Esophagus squamous epithelium (tissue), 5 donors: ENCODE results near the gene TANGO6. TPM values are rescaled to one million over a fixed set of nuclear protein-coding genes. Genes with fewer than 3 reads are reported as not detected.
"Not testable (repeated sequence)": the region's sequence is repeated elsewhere in the genome, so short reads cannot be mapped to it uniquely, and the experiment has no call there.

Experiments used
- DNase-seq: peaks from one replicate; lab custom pipeline; 2025; lab: John Stamatoyannopoulos, UW
- H3K27ac ChIP-seq, 4 donors: fragments of 200-600 bp; sonication (generic); one replicate each; pipeline ENCODE4 v1.5.1; 2016 to 2019; ENCODE audit warnings: mild to moderate bottlenecking in 1 of 4
- H3K27me3 ChIP-seq, 4 donors: fragments of 200-600 bp; sonication (generic); 1 replicate in 3 of 4; 2 replicates in 1 of 4; pipeline versions ENCODE4 v1.5.1 to v1.6.0; 2017 to 2021; ENCODE audit warnings: antibody characterized with exemption in 1 of 4
- H3K36me3 ChIP-seq, 3 donors: fragments of 200-600 bp; sonication (generic); one replicate each; pipeline ENCODE4 v1.5.1; 2016 to 2019
- H3K4me1 ChIP-seq, 3 donors: fragments of 200-600 bp; sonication (generic); one replicate each; pipeline ENCODE4 v1.5.1; 2017 to 2019
- H3K4me3 ChIP-seq, 4 donors: fragments of 200-600 bp; sonication (generic); 1 replicate in 3 of 4; 2 replicates in 1 of 4; pipeline ENCODE4 v1.5.1; 2016 to 2019; ENCODE audit warnings: mild to moderate bottlenecking in 2 of 4, moderate library complexity in 1 of 4
- H3K9me3 ChIP-seq, 3 donors: fragments of 200-600 bp; sonication (generic); one replicate each; pipeline ENCODE4 v1.5.1; 2016 to 2019
- POLR2A ChIP-seq, 4 donors: fragments of 450-650 bp; IDR thresholded peaks; one replicate each; pipeline ENCODE4 v1.6.1; 2017; ENCODE audit warnings: antibody characterized with exemption in 4 of 4, mild to moderate bottlenecking in 4 of 4, moderate library complexity in 3 of 4
- WGBS, 2 donors: methylation state at CpG; one replicate each; pipeline ENCODE4 v1.1.5; 2018; 5-methylcytosine and 5-hydroxymethylcytosine counted together
- intact Hi-C: fragments of 100-400 bp; cut with DNase I; formaldehyde crosslinking; loops from one replicate; pipeline ENCODE4 v1.15.0; 2022
- total RNA-seq, 4 donors: library from RNA; depleted of rRNA; stranded (reverse); fragments of >200 nt; gene quantifications; one replicate each; pipeline ENCODE4 v1.1.0, GENCODE V29; 2016
- TF ChIP-seq, protein P1 (sequence below), 6 experiments: fragments of 450-650 bp in 4 of 6; fragments of 200-600 bp in 2 of 6; sonication (generic) in 2 of 6; IDR thresholded peaks; one replicate each; pipeline ENCODE4 v1.5.1; 2016 to 2019; ENCODE audit warnings: antibody characterized with exemption in 6 of 6, mild to moderate bottlenecking in 4 of 6, moderate library complexity in 4 of 6
- donor health status: DM: yes; HTN: yes; CAD: no.

Gene TANGO6
- total RNA-seq, 4 donors from 2014 or later, result 5.5 to 15.8 (median 10.1) TPM

DNA sequence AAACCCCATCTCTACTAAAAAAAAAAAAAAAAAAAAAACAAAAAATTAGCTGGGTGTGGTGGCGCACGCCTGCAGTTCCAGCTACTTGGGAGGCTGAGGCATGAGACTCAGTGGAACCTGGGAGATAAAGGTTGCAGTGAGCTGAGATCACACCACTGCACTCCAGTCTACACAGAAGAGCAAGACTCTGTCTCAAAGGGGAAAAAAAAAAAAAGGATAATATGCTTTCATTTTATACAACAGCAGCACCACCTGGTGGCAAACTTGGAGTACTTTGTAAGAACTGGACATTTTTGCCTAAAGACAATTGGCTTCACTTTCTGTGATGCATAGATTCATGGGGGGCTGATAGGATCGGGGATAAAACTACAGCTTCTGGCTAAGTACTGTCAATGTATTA, 280.6 kb downstream of the TANGO6 start:
- intact Hi-C loops, result loop anchor here (5.0 to 10.0 kb wide), 2 partner anchors 222 to 419 kb away; no protein-coding TSS in a partner anchor
- TF ChIP-seq POLR2A (IDR thresholded peaks at IDR 0.05), result no peak
- TF ChIP-seq, protein P1, sequence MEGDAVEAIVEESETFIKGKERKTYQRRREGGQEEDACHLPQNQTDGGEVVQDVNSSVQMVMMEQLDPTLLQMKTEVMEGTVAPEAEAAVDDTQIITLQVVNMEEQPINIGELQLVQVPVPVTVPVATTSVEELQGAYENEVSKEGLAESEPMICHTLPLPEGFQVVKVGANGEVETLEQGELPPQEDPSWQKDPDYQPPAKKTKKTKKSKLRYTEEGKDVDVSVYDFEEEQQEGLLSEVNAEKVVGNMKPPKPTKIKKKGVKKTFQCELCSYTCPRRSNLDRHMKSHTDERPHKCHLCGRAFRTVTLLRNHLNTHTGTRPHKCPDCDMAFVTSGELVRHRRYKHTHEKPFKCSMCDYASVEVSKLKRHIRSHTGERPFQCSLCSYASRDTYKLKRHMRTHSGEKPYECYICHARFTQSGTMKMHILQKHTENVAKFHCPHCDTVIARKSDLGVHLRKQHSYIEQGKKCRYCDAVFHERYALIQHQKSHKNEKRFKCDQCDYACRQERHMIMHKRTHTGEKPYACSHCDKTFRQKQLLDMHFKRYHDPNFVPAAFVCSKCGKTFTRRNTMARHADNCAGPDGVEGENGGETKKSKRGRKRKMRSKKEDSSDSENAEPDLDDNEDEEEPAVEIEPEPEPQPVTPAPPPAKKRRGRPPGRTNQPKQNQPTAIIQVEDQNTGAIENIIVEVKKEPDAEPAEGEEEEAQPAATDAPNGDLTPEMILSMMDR (IDR thresholded peaks at IDR 0.05), result peak; percentile 45 to 80 (median 68)
- H3K27me3 ChIP-seq, result no peaks in the 10 kb centered on the region
- H3K9me3 ChIP-seq, result no peaks in the 10 kb centered on the region
- no peak overlapping the region for H3K27ac ChIP-seq
- H3K36me3 ChIP-seq, result peaks cover 0 to 52% (median 8%) of the 10 kb centered on the region in 3 donors
- 73 to 80% methylated on average over 3 of the region's 3 CpGs for WGBS, 2 donors
- H3K4me3 ChIP-seq, result no peak overlapping the region
- peaks cover 0 to 25% (median 4%) of the 10 kb centered on the region in 3 donors for H3K4me1 ChIP-seq
- DNase-seq, result no peak

DNA sequence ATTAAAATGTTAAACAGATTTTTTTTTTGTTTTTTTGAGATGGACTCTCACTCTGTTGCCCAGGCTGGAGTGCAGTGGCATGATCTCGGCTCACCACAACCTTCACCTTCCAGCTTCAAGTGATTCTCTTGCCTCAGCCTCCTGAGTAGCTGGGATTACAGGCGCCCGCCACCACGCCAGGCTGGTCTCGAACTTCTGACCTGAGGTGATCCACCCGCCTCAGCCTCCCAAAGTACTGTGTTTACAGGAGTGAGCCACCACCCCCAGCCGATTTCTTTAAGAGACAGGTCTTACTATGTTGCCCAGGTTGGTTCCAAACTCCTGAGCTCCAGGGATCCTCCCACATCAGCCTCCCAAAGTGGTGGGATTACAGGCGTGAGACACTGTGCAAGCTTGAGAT, 281.1 kb downstream of the TANGO6 start:
- H3K9me3 ChIP-seq, H3K4me3 ChIP-seq, H3K27ac ChIP-seq, H3K27me3 ChIP-seq, DNase-seq: not testable (repeated sequence)
- H3K4me1 ChIP-seq, result peaks cover 0 to 23% (median 4%) of the 10 kb centered on the region in 3 donors
- peaks cover 0 to 49% (median 8%) of the 10 kb centered on the region in 3 donors for H3K36me3 ChIP-seq
- WGBS, 2 donors, result 86 to 87% methylated on average over 8 of the region's 8 CpGs
- intact Hi-C loops, result loop anchor here (5.0 to 10.0 kb wide), 2 partner anchors 222 to 420 kb away; no protein-coding TSS in a partner anchor

DNA sequence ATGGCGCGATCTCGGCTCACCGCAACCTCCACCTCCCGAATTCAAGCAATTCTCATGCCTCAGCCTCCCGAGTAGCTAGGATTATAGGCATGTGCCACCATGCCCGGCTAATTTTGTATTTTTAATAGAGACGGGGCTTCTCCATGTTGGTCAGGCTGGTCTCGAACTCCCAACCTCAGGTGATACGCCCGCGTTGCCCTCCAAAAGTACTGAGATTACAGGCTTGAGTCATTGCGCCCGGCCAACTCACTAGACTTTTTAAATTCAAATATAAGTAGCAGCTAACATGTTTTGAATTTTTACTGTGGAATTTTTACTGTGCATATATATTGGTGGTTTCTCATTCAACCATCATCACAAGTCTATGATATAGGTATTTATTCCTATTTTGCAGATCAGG, 281.6 kb downstream of the TANGO6 start:
- not testable (repeated sequence) for DNase-seq
- intact Hi-C loops, result loop anchor here (5.0 to 10.0 kb wide), 3 partner anchors 223 to 420 kb away; no protein-coding TSS in a partner anchor

GRCh38 chr16:69126221-69126620, 282.9 kb downstream of the TANGO6 start:
- H3K4me3 ChIP-seq, result no peak overlapping the region
- no peaks in the 10 kb centered on the region for H3K27me3 ChIP-seq
- WGBS, 2 donors, result 76 to 90% methylated on average over 3 of the region's 3 CpGs
- H3K9me3 ChIP-seq, result no peaks in the 10 kb centered on the region
- H3K4me1 ChIP-seq, result peaks cover 4 to 36% (median 4%) of the 10 kb centered on the region in 3 donors
- TF ChIP-seq, protein P1 (IDR thresholded peaks at IDR 0.05), result no peak
- no peak for TF ChIP-seq POLR2A (IDR thresholded peaks at IDR 0.05)
- no peak for DNase-seq
- no peak overlapping the region for H3K27ac ChIP-seq
- peaks cover 0 to 31% (median 0%) of the 10 kb centered on the region in 3 donors for H3K36me3 ChIP-seq
- intact Hi-C loops, result loop anchor here (5.0 to 10.0 kb wide), 2 partner anchors 279 to 421 kb away; no protein-coding TSS in a partner anchor

More for the DNA sequence above, 281.6 kb downstream of the TANGO6 start:
- not testable (repeated sequence) for H3K9me3 ChIP-seq, H3K27ac ChIP-seq, H3K4me3 ChIP-seq, H3K27me3 ChIP-seq
- Histone ChIP-seq H3K4me1 (peaks cover 0 to 24% (median 4%) of the 10 kb centered on the region in 3 donors), H3K36me3 (peaks cover 0 to 44% (median 3%) of the 10 kb centered on the region in 3 donors)
- 90 to 91% methylated on average over 14 of the region's 14 CpGs for WGBS, 2 donors

DNA sequence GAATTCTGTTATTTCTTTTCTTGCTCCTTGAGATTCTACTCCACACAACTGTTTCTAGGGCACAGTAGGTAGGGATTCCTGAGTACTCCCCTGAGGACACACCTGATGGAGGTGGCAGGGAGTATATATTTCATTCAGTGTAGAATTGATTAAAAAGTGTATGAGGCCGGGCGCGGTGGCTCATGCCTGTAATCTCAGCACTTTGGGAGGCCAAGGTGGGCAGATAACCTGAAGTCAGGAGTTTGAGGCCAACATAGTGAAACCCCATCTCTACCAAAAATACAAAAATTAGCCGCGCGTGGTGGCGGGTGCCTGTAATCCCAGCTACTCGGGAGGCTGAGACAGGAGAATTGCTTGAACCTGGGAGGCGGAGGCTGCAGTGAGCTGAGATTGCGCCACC, 283.5 kb downstream of the TANGO6 start:
- peaks cover 0 to 26% (median 0%) of the 10 kb centered on the region in 3 donors for H3K36me3 ChIP-seq

DNA sequence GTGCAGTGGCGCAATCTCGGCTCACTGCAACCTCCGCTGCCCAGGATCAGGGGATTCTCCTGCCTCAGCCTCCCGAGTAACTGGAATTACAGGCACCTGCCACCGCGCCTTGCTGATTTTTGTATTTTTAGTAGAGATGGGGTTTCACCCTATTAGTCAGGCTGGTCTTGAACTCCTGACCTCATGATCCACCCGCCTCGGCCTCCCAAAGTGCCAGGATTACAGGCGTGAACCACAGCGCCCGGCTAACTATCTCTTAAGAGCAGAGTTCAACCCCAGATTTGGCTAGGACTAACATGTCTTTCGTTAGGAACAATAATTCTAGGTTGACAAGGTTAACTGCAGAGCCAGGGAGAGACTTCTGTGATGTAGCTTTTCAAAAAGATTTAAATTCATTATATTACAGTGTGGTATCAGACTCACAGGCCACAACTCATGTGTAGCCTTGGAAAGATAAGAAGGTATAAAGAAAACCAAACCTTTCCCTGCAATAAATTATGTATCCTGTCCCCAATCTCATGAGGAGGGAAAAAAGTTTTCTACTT, 284.7 kb downstream of the TANGO6 start:
- Histone ChIP-seq H3K27ac (no peak overlapping the region), H3K4me3 (no peak overlapping the region), H3K9me3 (no peaks in the 10 kb centered on the region), H3K4me1 (peaks cover 7 to 45% (median 7%) of the 10 kb centered on the region in 3 donors), H3K36me3 (peaks cover 0 to 26% (median 0%) of the 10 kb centered on the region in 3 donors), H3K27me3 (no peaks in the 10 kb centered on the region)
- no peak for DNase-seq
- intact Hi-C loops, result loop anchor here (5.0 to 10.0 kb wide), 2 partner anchors 281 to 423 kb away; no protein-coding TSS in a partner anchor
- WGBS, 2 donors, result 84 to 86% methylated on average over 10 to 12 of the region's 12 CpGs
- TF ChIP-seq, protein P1 (IDR thresholded peaks at IDR 0.05), result no peak
- no peak for TF ChIP-seq POLR2A (IDR thresholded peaks at IDR 0.05)

More for the DNA sequence above, 283.5 kb downstream of the TANGO6 start:
- peaks cover 4 to 42% (median 5%) of the 10 kb centered on the region in 3 donors for H3K4me1 ChIP-seq
- H3K27me3 ChIP-seq, H3K9me3 ChIP-seq, DNase-seq, H3K4me3 ChIP-seq, H3K27ac ChIP-seq: not testable (repeated sequence)
- intact Hi-C loops, result loop anchor here (5.0 to 10.0 kb wide), 2 partner anchors 280 to 422 kb away; no protein-coding TSS in a partner anchor
- 94 to 95% methylated on average over 10 of the region's 10 CpGs for WGBS, 2 donors
